GM21381 (cell line): Measurements from ENCODE around the gene TENT4A.
"Not testable (repeated sequence)": the region's sequence is repeated elsewhere in the genome, so short reads cannot be mapped to it uniquely, and the experiment has no call there.

Source experiments
- ATAC-seq: cut with Tn5 transposase; IDR thresholded peaks from one replicate; pipeline ENCODE4 v1.9.1; 2021; ENCODE audit warnings: mild to moderate bottlenecking, moderate library complexity; ENCODE audit not compliant: unreplicated experiment

Gene TENT4A

GRCh38 chr5:6713274-6714225 is at the start of gene TENT4A:
TENT4A (plus strand) TSS chr5:6713432; CDS start chr5:6713984, 552 bp downstream.
- peak; percentile 10 for ATAC-seq

- ATAC-seq = no peak
These were observed 46.5 kb upstream of the TENT4A start for GRCh38 chr5:6666762-6667161.

DNA sequence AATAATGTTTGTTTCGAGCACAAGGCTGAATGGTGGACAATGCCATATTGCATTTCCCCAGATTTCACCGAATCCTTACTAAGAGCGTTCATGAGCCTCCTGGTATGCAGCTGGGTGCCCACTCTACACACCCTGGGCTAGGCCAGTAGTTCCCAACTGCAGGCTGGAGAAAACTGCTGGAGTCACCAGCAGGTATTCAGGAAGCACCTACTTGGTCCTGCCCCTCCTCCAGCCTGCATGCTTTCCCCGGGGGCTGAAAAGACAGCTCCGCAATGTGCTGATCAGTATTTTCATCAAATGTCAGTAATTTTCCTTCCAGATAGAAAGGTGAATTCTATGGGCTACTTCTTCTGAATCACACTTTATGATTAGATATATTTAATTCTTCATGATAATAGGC is 45.6 kb upstream of the TENT4A start:
- no peak for ATAC-seq

DNA sequence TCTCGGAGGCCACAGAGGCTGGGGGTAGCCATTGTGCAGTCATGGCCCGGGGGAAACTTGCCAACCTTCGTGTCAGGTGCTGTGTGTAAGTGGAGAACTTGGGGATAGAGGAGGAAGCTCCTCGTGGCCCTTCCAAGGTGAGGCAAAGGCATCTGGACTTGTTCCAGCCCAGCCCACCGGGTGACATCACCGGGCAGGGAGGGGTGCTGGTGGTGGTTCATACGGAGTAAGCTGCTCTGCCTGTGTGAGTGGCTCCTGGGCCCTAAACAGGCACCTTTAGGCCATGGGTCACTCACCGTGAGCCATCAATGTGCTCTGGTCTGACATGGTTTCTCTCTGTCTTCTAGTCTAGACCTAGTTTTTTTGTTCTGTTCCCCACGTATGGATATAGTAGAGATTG is 44.5 kb upstream of the TENT4A start:
- not testable (repeated sequence) for ATAC-seq

DNA sequence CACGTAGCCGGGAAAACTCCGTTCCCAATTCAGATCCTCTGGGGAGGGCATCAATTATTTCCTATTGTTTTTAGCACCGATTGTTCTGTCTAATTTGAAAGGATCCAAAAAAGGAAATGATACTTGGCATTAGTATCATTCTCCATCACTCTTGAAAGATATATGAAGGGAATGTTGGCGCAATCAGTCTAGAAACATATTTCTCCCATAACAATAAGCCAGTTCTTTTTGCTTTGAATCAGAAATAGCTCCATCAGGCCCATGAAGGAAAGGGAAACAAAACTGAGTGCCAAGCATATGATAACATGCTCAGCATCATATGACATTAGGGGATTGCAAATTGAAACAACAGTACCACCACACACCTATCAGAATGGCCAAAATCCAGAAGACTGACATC is 40.2 kb upstream of the TENT4A start:
- no peak for ATAC-seq

GRCh38 chr5:6673963-6674362 is 39.3 kb upstream of the TENT4A start:
- ATAC-seq = no peak

DNA sequence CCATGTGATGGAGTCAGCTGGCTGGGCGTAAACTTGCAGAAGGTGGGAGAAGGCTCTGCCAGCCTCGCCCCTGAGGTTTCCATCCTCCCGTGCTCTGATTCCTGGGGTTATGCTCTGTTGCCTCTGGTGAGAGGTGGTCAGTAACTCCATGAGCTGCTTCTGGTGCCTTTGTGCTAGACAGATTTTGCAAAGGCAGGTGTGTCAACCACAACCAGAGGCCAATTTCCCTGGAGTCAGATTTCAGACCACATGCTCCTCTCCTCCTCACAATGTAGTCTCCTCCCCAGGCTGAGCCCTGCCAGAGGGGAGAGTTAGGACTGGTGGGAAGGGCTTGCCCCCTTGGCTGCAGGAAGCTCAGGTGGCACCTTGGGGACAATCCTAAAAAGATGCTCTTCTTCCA is 38.8 kb upstream of the TENT4A start:
- no peak for ATAC-seq

- no peak for ATAC-seq
These were observed 38.3 kb upstream of the TENT4A start for GRCh38 chr5:6674886-6675285.

DNA sequence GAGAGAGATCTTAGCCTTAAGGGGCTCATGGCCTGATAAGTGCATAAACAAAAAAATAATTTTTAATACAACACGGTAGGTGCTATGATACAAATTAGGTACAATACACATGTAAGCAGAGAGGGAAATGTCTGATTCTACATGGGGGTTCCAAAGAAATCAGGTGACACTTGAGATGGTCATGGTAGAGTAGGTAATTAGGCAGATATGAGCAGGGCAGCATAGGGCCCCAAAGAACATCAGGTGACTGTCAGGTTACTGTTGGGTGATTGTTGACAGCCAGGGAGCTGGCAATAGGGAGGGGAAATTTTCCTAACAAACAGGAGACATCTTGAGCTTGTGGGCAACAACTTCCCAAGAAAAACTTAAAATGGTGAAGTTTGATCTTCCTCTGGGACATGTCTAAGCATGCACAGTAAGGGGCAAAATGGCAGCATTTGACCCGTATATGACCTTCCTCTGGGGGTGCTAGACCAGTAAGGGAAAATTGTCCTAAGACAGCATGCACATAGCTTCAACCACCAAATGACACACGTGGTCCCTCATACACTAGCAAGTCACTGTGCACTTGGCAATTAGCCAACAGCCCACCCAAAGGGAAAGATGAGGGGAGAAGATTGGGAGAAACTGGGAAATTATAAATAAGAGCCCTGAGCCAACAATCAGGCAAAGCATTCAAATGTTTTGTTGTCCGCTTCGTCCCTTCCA is 37.3 kb upstream of the TENT4A start:
- no peak for ATAC-seq

DNA sequence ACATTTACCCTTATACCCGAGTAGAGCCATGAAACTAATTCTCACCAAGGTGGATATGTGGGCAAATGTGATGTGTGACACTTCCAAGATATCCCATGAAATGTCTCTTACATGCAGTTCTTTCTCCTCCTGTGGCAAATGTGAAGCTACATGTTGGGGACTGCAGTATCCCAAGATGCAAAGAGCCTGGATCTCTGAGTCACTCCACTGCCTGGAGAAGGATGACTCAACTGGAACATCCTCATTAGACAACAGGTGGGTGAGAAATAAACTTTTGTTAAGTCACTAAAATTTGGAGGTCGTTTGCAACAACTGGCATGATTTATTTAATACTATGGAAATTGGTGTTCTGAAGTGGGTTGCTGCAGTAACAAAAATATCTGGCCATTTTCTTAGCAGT is 36.5 kb upstream of the TENT4A start:
- no peak for ATAC-seq

- no peak for ATAC-seq
These were observed 34.8 kb upstream of the TENT4A start for GRCh38 chr5:6678385-6678784.

GRCh38 chr5:6680922-6681321 is 32.3 kb upstream of the TENT4A start:
- ATAC-seq = no peak

- no peak for ATAC-seq
These were observed 31.6 kb upstream of the TENT4A start for GRCh38 chr5:6681682-6682081.

DNA sequence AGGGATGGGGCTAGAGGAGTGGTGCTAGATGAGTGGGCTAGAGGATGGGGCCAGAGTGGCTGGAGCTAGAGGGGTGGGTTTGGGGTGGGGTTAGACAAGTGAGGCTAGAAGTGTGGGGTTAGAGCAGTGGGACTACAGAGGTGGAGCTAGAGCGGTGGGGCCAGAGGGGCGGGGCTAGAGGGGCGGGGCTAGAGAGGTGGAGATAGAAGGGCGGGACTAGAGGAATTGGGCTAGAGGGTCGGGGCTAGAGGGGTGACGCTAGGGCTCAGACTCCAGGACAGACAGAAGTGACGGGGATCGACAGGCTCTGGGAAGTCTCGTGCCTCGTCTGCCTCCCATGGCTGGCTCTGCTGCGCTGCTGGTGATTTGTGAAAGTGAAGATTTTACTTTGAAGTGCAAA is 31.0 kb upstream of the TENT4A start:
- ATAC-seq = no peak

- no peak for ATAC-seq
These were observed 30.0 kb upstream of the TENT4A start for GRCh38 chr5:6683241-6683640.

DNA sequence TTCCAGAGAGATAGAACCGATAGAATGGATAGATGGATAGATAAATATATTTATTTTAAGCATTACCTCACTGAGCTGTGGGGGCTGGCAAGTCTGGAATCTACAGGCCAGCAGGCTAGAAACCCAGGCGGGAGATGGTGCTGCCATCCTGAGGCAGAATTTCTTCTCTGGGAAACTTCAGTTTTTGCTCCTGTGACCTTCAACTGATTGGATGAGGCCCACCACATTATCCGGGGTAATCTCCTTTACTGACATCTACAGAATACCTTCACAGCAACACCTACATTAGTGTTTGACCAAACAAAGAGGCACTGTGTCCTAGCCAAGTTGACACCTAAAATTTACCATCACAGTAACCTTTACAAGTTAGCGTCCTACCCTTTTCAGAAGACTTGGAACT is 29.2 kb upstream of the TENT4A start:
- ATAC-seq = no peak

DNA sequence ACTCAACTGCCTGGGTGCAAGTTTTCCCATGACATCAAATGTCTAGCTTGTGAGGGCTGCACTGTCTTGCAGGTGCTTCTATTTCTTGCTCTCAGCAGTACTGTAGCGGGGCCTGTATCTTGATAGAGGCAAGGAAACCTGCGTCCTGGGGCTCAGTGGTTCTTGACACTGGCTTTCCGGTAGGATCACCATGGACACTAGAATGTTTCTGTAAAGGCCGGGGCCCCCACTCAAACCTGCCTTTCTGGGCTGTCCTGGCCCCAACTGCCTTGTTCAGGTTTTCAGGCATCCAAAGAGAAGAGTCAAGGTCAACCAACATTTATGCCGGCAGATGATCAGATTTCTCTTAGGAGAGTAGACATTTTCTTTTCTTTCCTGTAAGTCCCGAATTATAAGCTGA is 26.7 kb upstream of the TENT4A start:
- ATAC-seq = no peak

DNA sequence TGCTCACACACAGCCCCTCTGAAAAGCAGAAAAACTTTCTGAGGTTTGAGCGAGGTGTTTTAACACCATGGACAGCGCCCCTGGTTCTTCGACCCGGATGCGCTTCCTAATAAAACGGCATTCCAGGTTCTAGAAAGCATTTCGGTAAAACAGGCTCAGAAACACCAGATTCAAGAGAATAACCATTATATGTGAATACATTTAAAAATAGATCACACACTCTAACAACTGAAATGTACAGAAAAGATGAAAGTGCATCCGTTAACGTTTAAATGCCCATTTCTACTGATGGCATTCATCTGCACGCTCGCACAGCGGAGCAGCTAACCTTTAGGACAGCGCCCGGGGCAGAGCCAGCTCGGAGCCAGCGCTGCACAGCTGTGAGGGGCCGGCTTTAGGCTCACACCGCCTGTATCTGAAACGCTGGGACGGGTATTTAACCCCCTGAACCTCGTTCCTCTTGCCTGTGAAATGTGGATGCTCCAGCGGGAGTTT is 26.3 kb upstream of the TENT4A start:
- no peak for ATAC-seq

GRCh38 chr5:6687505-6687904 is 25.7 kb upstream of the TENT4A start:
- no peak for ATAC-seq

DNA sequence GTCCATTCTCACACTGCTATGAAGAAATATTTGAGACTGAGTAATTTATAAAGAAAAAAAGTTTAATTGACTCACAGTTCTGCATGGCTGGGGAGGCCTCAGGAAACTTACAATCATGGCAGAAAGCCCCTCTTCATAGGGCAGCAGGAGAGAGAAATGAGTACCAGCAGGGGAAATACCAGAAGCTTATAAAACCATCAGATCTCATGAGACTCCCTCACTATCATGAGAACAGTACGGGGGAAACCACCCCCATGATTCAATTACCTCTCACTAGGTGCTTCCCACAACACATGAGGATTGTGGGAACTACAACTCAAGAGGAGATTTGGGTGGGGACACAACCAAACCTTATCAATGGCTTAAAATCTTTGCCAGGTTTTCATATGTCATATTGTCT is 20.3 kb upstream of the TENT4A start:
- ATAC-seq = no peak

DNA sequence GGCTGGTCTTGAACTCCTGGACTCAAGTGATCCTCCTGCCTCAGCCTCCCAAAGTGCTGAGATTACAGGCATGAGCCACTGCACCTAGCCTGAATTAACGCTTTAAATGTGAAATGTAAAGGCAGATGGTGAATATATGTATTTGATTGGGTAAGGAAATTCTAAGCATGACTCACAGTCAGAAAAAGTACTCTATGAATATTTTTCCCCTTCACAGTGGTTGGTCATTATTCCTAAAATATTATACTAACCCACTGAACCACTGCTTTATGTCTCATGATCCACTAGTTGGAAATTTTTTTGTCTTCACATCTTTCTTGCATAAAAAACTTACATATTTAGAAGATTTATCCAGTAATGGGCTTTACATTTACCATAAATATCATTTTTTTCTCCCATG is 14.5 kb upstream of the TENT4A start:
- ATAC-seq = no peak

- ATAC-seq = no peak
These were observed 13.9 kb upstream of the TENT4A start for GRCh38 chr5:6699357-6699756.
